ENCODE results near the gene DPP9. TPM values are rescaled to one million over a fixed set of nuclear protein-coding genes. Genes with fewer than 3 reads are reported as not detected.

The DPP9 gene
- total RNA-seq, 1 donor from 2014 or later, result 16.2 TPM

DNA sequence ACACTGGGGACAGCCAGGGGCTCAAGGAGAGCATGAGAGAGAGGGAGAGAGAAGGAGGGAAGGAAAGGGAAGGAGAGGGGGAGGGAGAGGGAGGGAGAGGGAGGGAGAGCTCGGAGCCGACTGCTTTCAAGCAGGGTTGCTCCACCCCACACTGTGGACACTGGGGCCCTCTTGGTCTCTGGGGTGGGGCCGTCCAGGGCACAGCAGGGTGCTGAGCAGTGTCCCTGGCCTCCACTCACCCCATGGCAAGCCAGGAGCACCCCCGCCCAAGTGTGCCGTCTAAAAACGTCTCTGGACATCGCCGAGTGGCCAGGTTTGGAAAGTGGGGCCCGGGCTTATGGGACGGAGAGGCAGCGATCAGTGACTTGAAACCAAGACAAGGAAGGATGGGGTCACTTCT lies 20.9 kb downstream of the DPP9 start:
- Histone ChIP-seq H3K36me3 (ENCODE audit: control insufficient read depth in 3 of 3, insufficient read depth in 3 of 3, low read length in 3 of 3) (peaks cover 42 to 67% (median 56%) of the 10 kb centered on the region in 3 donors), H3K27ac (ENCODE audit: low read depth, low read length) (no peak overlapping the region), H3K4me1 (ENCODE audit: control insufficient read depth in 3 of 3, insufficient read depth in 3 of 3, low read length in 3 of 3) (peaks cover 28 to 51% (median 31%) of the 10 kb centered on the region in 3 donors), H3K9ac (ENCODE audit: low read depth in 1 of 3, low read length in 3 of 3) (peak overlapping the region in 1 of 3 donors; percentile 8), H3K4me3 (ENCODE audit: low read length in 3 of 3) (no peak overlapping the region), H3K9me3 (ENCODE audit: control insufficient read depth in 3 of 3, low read length in 3 of 3) (no peaks in the 10 kb centered on the region), H3K27me3 (ENCODE audit: control insufficient read depth in 3 of 3, insufficient read depth in 3 of 3, low read length in 3 of 3) (no peaks in the 10 kb centered on the region)

DNA sequence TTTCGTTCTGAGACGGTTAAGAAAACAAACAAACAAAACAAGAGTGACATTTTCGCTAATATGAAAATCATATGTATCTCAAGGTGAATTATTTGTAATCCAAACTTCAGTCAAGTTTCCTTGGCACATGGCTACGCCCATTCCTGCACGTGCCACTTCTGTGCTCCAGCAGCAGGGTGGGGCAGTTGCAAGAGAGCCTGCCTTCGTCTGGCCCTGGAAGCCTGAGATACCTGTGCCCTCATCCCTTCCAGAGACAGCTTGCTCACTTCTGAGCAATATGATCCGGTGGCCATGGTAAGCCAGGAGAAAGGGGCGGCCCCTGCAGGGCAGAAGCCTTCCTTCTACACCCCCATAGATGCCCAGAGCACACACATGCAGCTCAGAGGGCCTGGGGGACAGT lies 22.1 kb downstream of the DPP9 start:
- Histone ChIP-seq H3K27ac (ENCODE audit: low read depth, low read length) (no peak overlapping the region), H3K36me3 (ENCODE audit: control insufficient read depth in 3 of 3, insufficient read depth in 3 of 3, low read length in 3 of 3) (peaks cover 49 to 69% (median 64%) of the 10 kb centered on the region in 3 donors)

DNA sequence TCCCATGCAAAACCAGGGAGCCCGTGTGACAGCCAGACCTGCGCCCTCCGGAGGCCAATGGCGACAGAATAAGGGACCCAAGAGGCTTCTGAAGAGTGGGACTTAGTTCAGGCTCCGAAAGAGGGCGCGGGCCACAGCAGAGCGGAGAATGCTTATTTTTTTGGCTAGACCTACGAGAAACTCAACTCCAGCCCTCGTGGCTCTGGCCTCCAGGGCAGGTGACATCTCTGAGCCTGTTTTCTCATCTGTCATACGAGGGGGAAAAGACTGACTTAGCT lies 23.0 kb downstream of the DPP9 start:
- no peaks in the 10 kb centered on the region for H3K27me3 ChIP-seq (ENCODE audit: control insufficient read depth in 3 of 3, insufficient read depth in 3 of 3, low read length in 3 of 3)
- H3K27ac ChIP-seq (ENCODE audit: low read depth, low read length), result no peak overlapping the region
- H3K4me1 ChIP-seq (ENCODE audit: control insufficient read depth in 3 of 3, insufficient read depth in 3 of 3, low read length in 3 of 3), result peaks cover 23 to 52% (median 24%) of the 10 kb centered on the region in 3 donors
- H3K9ac ChIP-seq (ENCODE audit: low read depth in 1 of 3, low read length in 3 of 3), result no peak overlapping the region
- no peak overlapping the region for H3K4me3 ChIP-seq (ENCODE audit: low read length in 3 of 3)
- peaks cover 49 to 67% (median 64%) of the 10 kb centered on the region in 3 donors for H3K36me3 ChIP-seq (ENCODE audit: control insufficient read depth in 3 of 3, insufficient read depth in 3 of 3, low read length in 3 of 3)
- H3K9me3 ChIP-seq (ENCODE audit: control insufficient read depth in 3 of 3, low read length in 3 of 3), result no peaks in the 10 kb centered on the region

More for the DNA sequence above, 22.1 kb downstream of the DPP9 start:
- peaks cover 23 to 52% (median 25%) of the 10 kb centered on the region in 3 donors for H3K4me1 ChIP-seq (ENCODE audit: control insufficient read depth in 3 of 3, insufficient read depth in 3 of 3, low read length in 3 of 3)
- H3K9ac ChIP-seq (ENCODE audit: low read depth in 1 of 3, low read length in 3 of 3), result no peak overlapping the region
- H3K27me3 ChIP-seq (ENCODE audit: control insufficient read depth in 3 of 3, insufficient read depth in 3 of 3, low read length in 3 of 3), result no peaks in the 10 kb centered on the region
- no peak overlapping the region for H3K4me3 ChIP-seq (ENCODE audit: low read length in 3 of 3)
- H3K9me3 ChIP-seq (ENCODE audit: control insufficient read depth in 3 of 3, low read length in 3 of 3), result no peaks in the 10 kb centered on the region

DNA sequence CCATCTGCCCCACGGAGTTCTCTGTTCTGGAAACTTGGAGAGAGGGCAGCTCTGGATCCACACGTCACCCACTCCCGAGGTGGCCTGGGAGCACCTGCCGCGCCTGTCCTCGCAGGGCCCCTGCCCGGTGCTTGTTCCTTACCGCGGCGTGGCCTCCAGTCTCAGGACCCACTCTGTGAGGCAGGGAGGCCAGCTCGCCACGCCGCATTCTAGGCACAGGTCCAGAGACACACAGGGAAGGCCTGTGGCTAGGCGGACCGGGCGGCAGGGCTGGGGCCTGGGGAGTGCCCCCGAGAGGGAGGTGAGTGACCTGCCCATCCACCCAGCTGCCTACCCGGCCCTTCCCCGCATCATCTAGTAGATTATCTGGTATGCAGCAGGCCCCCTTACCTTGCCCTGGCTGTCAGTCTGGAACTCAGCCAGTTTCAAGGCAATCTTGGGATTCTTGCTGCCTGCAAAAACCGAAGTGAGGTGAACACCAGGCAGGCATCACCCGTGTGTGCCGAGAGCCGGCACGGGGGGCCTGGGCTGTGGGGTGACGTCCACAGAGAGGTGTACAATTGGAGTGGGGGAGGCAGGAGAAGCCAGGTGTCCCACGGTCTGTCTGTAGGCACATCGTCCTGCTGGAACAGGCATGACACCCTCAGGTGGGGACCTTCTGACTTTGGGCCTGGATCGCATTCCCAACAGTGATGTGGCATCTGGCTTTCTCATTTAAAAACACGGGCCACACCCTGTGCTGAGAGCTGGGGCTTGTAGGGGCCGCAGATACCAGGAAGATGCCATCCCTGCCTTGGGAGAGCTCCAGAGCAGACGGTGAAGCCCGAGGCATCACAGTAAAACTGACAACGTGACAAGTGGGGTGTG lies 23.6 kb downstream of the DPP9 start:
- peaks cover 25 to 52% (median 29%) of the 10 kb centered on the region in 3 donors for H3K4me1 ChIP-seq (ENCODE audit: control insufficient read depth in 3 of 3, insufficient read depth in 3 of 3, low read length in 3 of 3)
- H3K27ac ChIP-seq (ENCODE audit: low read depth, low read length), result no peak overlapping the region
- no peaks in the 10 kb centered on the region for H3K27me3 ChIP-seq (ENCODE audit: control insufficient read depth in 3 of 3, insufficient read depth in 3 of 3, low read length in 3 of 3)
- no peaks in the 10 kb centered on the region for H3K9me3 ChIP-seq (ENCODE audit: control insufficient read depth in 3 of 3, low read length in 3 of 3)
- H3K36me3 ChIP-seq (ENCODE audit: control insufficient read depth in 3 of 3, insufficient read depth in 3 of 3, low read length in 3 of 3), result peaks cover 51 to 69% (median 64%) of the 10 kb centered on the region in 3 donors
- no peak overlapping the region for H3K4me3 ChIP-seq (ENCODE audit: low read length in 3 of 3)
- no peak overlapping the region for H3K9ac ChIP-seq (ENCODE audit: low read depth in 1 of 3, low read length in 3 of 3)

DNA sequence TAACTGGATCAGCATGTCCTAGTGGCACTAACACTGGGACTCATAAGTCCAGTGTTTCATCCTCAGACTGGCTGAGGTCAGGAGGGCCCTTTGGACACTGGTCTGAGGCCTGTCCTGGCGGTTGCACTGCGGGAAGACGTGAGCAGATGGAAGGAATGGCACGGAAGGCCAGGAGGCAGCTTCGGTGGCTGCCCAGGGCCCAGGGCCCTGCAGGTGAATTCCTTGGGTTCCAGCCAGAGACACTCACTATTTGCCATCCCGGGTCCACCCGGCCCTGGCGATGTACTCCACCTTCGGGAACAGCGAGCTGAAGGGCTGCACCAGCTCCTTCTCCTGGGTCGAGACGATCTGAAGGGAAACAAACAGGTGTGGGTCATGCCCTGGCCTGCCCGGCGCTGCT lies 26.3 kb downstream of the DPP9 start:
- peak overlapping the region in 1 of 3 donors; percentile 40 for H3K9ac ChIP-seq (ENCODE audit: low read depth in 1 of 3, low read length in 3 of 3)
- no peaks in the 10 kb centered on the region for H3K9me3 ChIP-seq (ENCODE audit: control insufficient read depth in 3 of 3, low read length in 3 of 3)
- no peaks in the 10 kb centered on the region for H3K27me3 ChIP-seq (ENCODE audit: control insufficient read depth in 3 of 3, insufficient read depth in 3 of 3, low read length in 3 of 3)
- peaks cover 61 to 68% (median 64%) of the 10 kb centered on the region in 3 donors for H3K36me3 ChIP-seq (ENCODE audit: control insufficient read depth in 3 of 3, insufficient read depth in 3 of 3, low read length in 3 of 3)
- peak overlapping the region; percentile 98 for H3K27ac ChIP-seq (ENCODE audit: low read depth, low read length)
- H3K4me1 ChIP-seq (ENCODE audit: control insufficient read depth in 3 of 3, insufficient read depth in 3 of 3, low read length in 3 of 3), result peaks cover 39 to 66% (median 47%) of the 10 kb centered on the region in 3 donors
- no peak overlapping the region for H3K4me3 ChIP-seq (ENCODE audit: low read length in 3 of 3)

DNA sequence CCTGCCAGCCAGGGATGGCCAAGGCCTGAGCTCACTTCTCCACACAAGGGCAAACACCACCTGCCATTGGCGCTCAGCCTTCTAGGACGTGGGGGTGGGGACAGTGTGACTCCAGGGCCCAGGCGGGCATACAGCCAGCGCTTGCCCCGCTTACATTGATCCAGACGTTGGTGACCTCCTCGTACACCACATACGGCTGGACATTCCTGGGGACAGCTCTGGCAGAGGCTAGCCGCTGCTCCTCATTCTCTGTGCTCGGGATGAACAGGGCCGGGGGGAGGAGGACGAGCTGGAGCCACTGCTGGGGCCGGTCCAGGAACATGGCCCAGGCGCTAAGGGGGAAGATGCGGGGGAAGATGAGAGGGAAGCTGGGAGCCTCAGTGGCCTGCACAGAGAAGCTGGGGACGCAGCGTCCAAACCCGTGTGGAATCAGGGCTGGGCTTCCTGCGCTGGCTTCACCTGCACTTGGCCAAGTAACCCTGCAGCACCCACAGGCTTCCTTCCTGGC lies 28.4 kb downstream of the DPP9 start:
- Histone ChIP-seq H3K9ac (ENCODE audit: low read depth in 1 of 3, low read length in 3 of 3) (peak overlapping the region; percentile 54 to 81 (median 69)), H3K27ac (ENCODE audit: low read depth, low read length) (peak overlapping the region; percentile 98), H3K4me3 (ENCODE audit: low read length in 3 of 3) (peak overlapping the region; percentile 18 to 63 (median 44)), H3K36me3 (ENCODE audit: control insufficient read depth in 3 of 3, insufficient read depth in 3 of 3, low read length in 3 of 3) (peaks cover 52 to 58% (median 56%) of the 10 kb centered on the region in 3 donors), H3K4me1 (ENCODE audit: control insufficient read depth in 3 of 3, insufficient read depth in 3 of 3, low read length in 3 of 3) (peaks cover 42 to 60% (median 45%) of the 10 kb centered on the region in 3 donors), H3K9me3 (ENCODE audit: control insufficient read depth in 3 of 3, low read length in 3 of 3) (no peaks in the 10 kb centered on the region), H3K27me3 (ENCODE audit: control insufficient read depth in 3 of 3, insufficient read depth in 3 of 3, low read length in 3 of 3) (no peaks in the 10 kb centered on the region)

DNA sequence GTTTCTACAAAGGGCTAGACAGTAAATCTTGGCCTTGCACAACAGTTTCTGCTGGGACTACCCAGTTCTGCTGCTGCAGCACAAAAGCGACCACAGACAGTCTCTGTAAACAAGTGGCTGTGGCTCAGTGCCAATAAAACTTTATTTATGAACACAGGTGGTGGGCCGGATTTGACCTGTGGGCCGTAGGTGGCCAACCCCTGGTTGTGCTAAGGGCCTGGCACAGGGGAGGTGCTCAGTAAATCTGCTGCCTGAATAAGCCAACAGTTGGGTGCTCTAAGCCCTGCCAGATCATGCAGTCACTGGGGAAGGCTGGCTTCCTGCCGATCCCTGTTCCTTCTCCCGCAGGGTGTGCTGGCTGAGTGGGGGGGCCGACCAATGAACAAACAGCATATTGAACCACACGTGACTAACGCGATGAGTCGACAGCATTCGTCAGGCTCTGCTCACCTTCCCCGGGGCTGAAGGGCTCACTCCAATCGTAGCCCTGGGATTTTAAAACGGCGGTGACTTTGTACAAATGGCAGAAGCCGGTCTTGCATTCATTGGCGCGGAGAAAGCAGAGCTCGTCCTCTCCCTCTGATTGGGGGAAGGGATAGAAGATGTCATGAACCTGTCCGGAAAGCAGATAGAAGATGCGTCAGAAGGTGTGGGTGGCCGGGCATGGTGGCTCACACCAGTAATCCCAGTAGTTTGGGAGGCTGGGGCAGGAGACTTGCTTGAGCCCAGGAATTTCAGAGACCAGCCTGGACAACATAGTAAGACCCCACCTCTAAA lies 29.2 kb downstream of the DPP9 start:
- H3K4me3 ChIP-seq (ENCODE audit: low read length in 3 of 3), result peak overlapping the region; percentile 44 to 63 (median 59)
- no peaks in the 10 kb centered on the region for H3K27me3 ChIP-seq (ENCODE audit: control insufficient read depth in 3 of 3, insufficient read depth in 3 of 3, low read length in 3 of 3)
- H3K9me3 ChIP-seq (ENCODE audit: control insufficient read depth in 3 of 3, low read length in 3 of 3), result no peaks in the 10 kb centered on the region
- H3K36me3 ChIP-seq (ENCODE audit: control insufficient read depth in 3 of 3, insufficient read depth in 3 of 3, low read length in 3 of 3), result peaks cover 52 to 58% (median 56%) of the 10 kb centered on the region in 3 donors
- peaks cover 42 to 60% (median 45%) of the 10 kb centered on the region in 3 donors for H3K4me1 ChIP-seq (ENCODE audit: control insufficient read depth in 3 of 3, insufficient read depth in 3 of 3, low read length in 3 of 3)
- H3K9ac ChIP-seq (ENCODE audit: low read depth in 1 of 3, low read length in 3 of 3), result peak overlapping the region; percentile 68 to 81 (median 69)
- peak overlapping the region; percentile 98 for H3K27ac ChIP-seq (ENCODE audit: low read depth, low read length)

DNA sequence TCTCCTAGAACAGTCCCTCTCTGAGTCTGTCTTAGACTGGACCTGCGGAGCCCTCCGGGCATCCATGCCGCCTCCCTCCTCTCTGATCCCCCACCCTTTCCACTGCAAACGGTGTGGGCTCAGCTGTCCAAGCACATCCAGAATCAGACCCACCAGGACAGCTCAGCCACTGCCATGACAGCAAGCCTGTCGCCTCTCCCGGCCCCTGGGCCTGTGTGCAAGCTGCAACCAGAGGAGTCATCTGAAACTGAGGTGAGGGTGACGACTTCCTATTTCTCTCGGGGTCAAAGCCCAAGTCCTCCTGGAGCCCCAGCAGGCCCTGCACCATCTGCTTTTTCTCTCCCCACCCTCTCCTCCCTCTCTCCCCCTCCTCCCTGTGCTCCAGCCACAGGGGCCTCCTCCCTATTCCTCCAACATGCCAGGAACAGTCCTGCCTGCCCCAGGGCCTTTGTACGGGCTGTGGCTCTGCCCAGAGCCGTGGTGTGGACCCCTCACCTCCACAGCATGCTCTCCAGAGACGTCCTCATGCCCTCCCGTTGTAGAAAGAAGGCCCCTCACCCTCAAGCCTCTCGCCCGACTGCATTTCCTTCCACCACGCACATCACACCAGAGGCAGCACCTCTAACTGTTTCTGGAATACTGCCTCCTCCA lies 30.0 kb downstream of the DPP9 start:
- H3K4me1 ChIP-seq (ENCODE audit: control insufficient read depth in 3 of 3, insufficient read depth in 3 of 3, low read length in 3 of 3), result peaks cover 42 to 60% (median 45%) of the 10 kb centered on the region in 3 donors
- H3K9me3 ChIP-seq (ENCODE audit: control insufficient read depth in 3 of 3, low read length in 3 of 3), result no peaks in the 10 kb centered on the region
- H3K36me3 ChIP-seq (ENCODE audit: control insufficient read depth in 3 of 3, insufficient read depth in 3 of 3, low read length in 3 of 3), result peaks cover 53 to 61% (median 60%) of the 10 kb centered on the region in 3 donors
- H3K27ac ChIP-seq (ENCODE audit: low read depth, low read length), result peak overlapping the region; percentile 98
- peak overlapping the region; percentile 34 to 81 (median 68) for H3K9ac ChIP-seq (ENCODE audit: low read depth in 1 of 3, low read length in 3 of 3)
- peak overlapping the region in 2 of 3 donors; percentile 6 to 27 for H3K4me3 ChIP-seq (ENCODE audit: low read length in 3 of 3)
- no peaks in the 10 kb centered on the region for H3K27me3 ChIP-seq (ENCODE audit: control insufficient read depth in 3 of 3, insufficient read depth in 3 of 3, low read length in 3 of 3)

DNA sequence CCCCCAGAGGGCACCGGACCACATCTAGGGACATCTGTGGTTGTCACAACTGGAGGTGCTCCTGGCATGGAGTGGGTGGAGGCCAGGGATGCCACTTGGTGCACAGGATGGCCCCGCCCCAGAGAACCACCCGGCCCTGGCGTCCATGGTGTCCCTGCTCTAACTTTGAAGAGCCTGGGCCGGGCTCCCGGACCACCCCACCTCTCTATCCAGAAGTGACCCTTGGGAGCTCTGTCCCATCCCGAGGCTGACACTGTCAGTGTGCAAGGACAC lies 30.6 kb downstream of the DPP9 start:
- Histone ChIP-seq H3K9ac (ENCODE audit: low read depth in 1 of 3, low read length in 3 of 3) (peak overlapping the region; percentile 34 to 70 (median 43)), H3K36me3 (ENCODE audit: control insufficient read depth in 3 of 3, insufficient read depth in 3 of 3, low read length in 3 of 3) (peaks cover 53 to 62% (median 62%) of the 10 kb centered on the region in 3 donors), H3K27ac (ENCODE audit: low read depth, low read length) (peak overlapping the region; percentile 98), H3K4me1 (ENCODE audit: control insufficient read depth in 3 of 3, insufficient read depth in 3 of 3, low read length in 3 of 3) (peaks cover 42 to 60% (median 45%) of the 10 kb centered on the region in 3 donors), H3K27me3 (ENCODE audit: control insufficient read depth in 3 of 3, insufficient read depth in 3 of 3, low read length in 3 of 3) (no peaks in the 10 kb centered on the region), H3K9me3 (ENCODE audit: control insufficient read depth in 3 of 3, low read length in 3 of 3) (no peaks in the 10 kb centered on the region), H3K4me3 (ENCODE audit: low read length in 3 of 3) (peak overlapping the region in 1 of 3 donors; percentile 32)

Measured in skeletal muscle tissue (tissue), 4 donors.